ENCODE data around the gene SLIT3.
A peak's percentile ranks its signal among the peaks of the same experiment; 100 is the strongest.

Gene SLIT3

DNA sequence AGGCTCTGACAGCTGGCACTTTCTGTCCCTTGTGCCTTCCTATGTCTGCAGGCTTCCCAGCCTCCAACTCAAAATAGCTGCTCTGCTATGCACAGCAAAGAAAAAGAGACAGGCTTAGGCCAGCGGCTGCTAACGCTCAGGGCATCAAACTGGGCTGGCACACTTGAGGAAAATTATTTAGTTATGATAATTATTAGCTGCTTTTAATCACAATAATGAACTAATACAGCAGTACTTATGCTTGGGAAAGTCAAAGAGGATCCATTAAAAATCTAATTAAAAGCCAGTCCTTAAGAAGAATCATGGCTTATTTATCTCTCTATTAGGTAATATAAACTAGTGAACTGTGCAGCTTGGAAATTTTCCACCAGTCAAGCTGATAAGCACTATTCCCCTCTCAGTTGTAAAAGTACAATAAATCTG lies 233.2 kb downstream of the SLIT3 start:
- TF ChIP-seq ISL1 (CRISPR knock-in tag; IDR thresholded peaks at IDR 0.05) (peak; percentile 64), BACH2 (CRISPR knock-in tag; IDR thresholded peaks at IDR 0.05; ENCODE audit: borderline replicate concordance) (no peak)
- ATAC-seq = no peak

DNA sequence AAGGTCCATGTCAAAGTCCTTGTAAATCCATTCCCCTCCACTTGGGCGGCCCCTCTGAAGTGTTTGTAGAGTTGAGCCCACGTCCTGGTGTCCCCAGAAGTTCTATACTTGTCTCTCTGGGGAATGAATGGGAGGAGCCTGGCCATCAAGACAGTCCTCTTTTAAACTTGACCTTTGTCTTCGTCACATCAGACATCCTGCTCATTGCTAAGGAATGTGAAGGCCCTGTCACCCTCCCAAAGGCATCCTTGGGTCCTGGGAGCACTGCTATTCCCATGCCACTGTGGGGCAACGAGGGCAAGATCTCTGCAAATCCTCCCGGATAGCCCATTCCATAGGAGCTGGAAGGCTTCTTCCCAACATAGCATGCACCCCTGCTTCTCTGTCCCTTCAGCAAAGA lies 235.5 kb downstream of the SLIT3 start:
- TF ChIP-seq ZNF565 (CRISPR knock-in tag; conservative IDR thresholded peaks at IDR 0.05; ENCODE audit: low read depth) = no peak
- TF ChIP-seq, protein P1, sequence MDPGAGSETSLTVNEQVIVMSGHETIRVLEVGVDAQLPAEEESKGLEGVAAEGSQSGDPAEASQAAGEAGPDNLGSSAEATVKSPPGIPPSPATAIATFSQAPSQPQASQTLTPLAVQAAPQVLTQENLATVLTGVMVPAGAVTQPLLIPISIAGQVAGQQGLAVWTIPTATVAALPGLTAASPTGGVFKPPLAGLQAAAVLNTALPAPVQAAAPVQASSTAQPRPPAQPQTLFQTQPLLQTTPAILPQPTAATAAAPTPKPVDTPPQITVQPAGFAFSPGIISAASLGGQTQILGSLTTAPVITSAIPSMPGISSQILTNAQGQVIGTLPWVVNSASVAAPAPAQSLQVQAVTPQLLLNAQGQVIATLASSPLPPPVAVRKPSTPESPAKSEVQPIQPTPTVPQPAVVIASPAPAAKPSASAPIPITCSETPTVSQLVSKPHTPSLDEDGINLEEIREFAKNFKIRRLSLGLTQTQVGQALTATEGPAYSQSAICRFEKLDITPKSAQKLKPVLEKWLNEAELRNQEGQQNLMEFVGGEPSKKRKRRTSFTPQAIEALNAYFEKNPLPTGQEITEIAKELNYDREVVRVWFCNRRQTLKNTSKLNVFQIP (CRISPR knock-in tag; IDR thresholded peaks at IDR 0.05; ENCODE audit: borderline replicate concordance, low read depth) = no peak
- TF ChIP-seq, protein P2, sequence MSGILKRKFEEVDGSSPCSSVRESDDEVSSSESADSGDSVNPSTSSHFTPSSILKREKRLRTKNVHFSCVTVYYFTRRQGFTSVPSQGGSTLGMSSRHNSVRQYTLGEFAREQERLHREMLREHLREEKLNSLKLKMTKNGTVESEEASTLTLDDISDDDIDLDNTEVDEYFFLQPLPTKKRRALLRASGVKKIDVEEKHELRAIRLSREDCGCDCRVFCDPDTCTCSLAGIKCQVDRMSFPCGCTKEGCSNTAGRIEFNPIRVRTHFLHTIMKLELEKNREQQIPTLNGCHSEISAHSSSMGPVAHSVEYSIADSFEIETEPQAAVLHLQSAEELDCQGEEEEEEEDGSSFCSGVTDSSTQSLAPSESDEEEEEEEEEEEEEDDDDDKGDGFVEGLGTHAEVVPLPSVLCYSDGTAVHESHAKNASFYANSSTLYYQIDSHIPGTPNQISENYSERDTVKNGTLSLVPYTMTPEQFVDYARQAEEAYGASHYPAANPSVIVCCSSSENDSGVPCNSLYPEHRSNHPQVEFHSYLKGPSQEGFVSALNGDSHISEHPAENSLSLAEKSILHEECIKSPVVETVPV (CRISPR knock-in tag; IDR thresholded peaks at IDR 0.05) = no peak
- TF ChIP-seq, protein P3, sequence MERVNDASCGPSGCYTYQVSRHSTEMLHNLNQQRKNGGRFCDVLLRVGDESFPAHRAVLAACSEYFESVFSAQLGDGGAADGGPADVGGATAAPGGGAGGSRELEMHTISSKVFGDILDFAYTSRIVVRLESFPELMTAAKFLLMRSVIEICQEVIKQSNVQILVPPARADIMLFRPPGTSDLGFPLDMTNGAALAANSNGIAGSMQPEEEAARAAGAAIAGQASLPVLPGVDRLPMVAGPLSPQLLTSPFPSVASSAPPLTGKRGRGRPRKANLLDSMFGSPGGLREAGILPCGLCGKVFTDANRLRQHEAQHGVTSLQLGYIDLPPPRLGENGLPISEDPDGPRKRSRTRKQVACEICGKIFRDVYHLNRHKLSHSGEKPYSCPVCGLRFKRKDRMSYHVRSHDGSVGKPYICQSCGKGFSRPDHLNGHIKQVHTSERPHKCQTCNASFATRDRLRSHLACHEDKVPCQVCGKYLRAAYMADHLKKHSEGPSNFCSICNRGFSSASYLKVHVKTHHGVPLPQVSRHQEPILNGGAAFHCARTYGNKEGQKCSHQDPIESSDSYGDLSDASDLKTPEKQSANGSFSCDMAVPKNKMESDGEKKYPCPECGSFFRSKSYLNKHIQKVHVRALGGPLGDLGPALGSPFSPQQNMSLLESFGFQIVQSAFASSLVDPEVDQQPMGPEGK (CRISPR knock-in tag; IDR thresholded peaks at IDR 0.05; ENCODE audit: borderline replicate concordance) = no peak
- no peak for TF ChIP-seq CSDC2 (CRISPR knock-in tag; IDR thresholded peaks at IDR 0.05)
- no peak for TF ChIP-seq TCF4 (CRISPR knock-in tag; IDR thresholded peaks at IDR 0.05; ENCODE audit: borderline replicate concordance)
- no peak for TF ChIP-seq ISL1 (CRISPR knock-in tag; IDR thresholded peaks at IDR 0.05)
- TF ChIP-seq ZFP3 (CRISPR knock-in tag; IDR thresholded peaks at IDR 0.05) = no peak
- TF ChIP-seq ZFP30 (CRISPR knock-in tag; IDR thresholded peaks at IDR 0.05) = no peak
- TF ChIP-seq ARNTL (CRISPR knock-in tag; IDR thresholded peaks at IDR 0.05; ENCODE audit: borderline replicate concordance, low read depth) = no peak
- TF ChIP-seq PPARA (CRISPR knock-in tag; IDR thresholded peaks at IDR 0.05; ENCODE audit: borderline replicate concordance) = no peak
- no peak for TF ChIP-seq ZC3H10 (CRISPR knock-in tag; IDR thresholded peaks at IDR 0.05)
- TF ChIP-seq ZNF8 (CRISPR knock-in tag; IDR thresholded peaks at IDR 0.05) = no peak
- no peak for TF ChIP-seq OSR1 (CRISPR knock-in tag; IDR thresholded peaks at IDR 0.05)
- no peak for TF ChIP-seq GLIS3 (CRISPR knock-in tag; IDR thresholded peaks at IDR 0.05)

DNA sequence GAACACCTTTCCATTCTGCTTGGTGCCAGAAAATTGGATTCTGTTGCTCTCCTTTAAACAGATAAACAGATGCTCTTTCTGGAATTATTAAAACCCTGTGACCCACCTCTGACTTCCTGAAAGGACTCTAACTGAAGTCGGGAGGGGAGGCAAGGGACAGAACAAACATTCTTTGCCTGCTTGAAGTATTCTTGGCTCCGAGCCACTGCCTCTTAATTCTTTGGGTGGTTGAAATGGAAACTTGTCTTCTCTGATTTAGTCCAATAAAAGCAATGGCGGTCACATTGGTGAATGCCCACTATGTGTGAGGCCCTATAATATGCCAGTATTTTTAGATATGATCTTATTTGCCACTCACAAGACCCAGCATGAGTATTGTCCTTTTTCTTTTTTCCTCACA lies 236.8 kb downstream of the SLIT3 start:
- ATAC-seq = peak; percentile 64
- TF ChIP-seq SNAI2 (CRISPR knock-in tag; IDR thresholded peaks at IDR 0.05) = peak; percentile 22; the same call in 1 of the 2 replicates
- peak; percentile 64; the same call in 1 of the 2 replicates for TF ChIP-seq ISL1 (CRISPR knock-in tag; IDR thresholded peaks at IDR 0.05)
- no peak for TF ChIP-seq ZNF70 (CRISPR knock-in tag; IDR thresholded peaks at IDR 0.05)

More for the DNA sequence above, 235.5 kb downstream of the SLIT3 start:
- no peak for ATAC-seq

DNA sequence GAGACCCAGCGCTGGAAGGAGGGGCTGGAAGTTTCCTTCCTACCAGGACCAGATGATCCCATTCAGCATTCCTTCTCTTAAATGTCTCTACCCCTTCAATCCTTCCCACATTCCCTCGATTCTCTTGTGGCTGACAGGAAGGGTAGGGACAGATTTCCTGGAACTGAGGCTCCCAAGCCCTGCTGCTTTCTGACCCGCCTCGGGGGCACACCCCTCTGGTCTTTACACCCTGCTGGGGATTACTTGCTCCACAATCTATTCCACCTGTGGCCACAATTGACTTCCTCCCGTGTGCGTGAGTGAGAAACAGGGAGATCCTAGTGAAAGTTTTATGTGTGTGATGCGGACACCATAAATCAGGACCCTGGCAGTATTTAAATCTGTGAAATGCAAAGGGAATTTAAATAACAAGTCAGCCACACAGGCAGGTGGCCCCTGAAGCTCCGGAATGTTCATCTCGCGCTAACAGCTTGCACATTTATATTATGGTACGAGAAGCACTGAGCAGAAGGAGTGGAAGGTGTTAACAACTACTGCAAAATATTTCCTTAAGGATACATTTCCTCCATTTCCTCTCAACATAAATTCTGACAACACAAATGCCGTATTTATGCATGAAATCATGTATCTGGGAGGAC lies 237.5 kb downstream of the SLIT3 start:
- TF ChIP-seq ZFP30 (CRISPR knock-in tag; IDR thresholded peaks at IDR 0.05) (no peak), RARB (CRISPR knock-in tag; IDR thresholded peaks at IDR 0.05) (no peak), SNAI2 (CRISPR knock-in tag; IDR thresholded peaks at IDR 0.05) (no peak), CSDC2 (CRISPR knock-in tag; IDR thresholded peaks at IDR 0.05) (no peak), PPARA (CRISPR knock-in tag; IDR thresholded peaks at IDR 0.05; ENCODE audit: borderline replicate concordance) (no peak), TCF4 (CRISPR knock-in tag; IDR thresholded peaks at IDR 0.05; ENCODE audit: borderline replicate concordance) (no peak), TOX (CRISPR knock-in tag; IDR thresholded peaks at IDR 0.05; ENCODE audit: borderline replicate concordance) (no peak), ZC3H10 (CRISPR knock-in tag; IDR thresholded peaks at IDR 0.05) (no peak), ZNF8 (CRISPR knock-in tag; IDR thresholded peaks at IDR 0.05) (no peak), ZNF70 (CRISPR knock-in tag; IDR thresholded peaks at IDR 0.05) (no peak)

DNA sequence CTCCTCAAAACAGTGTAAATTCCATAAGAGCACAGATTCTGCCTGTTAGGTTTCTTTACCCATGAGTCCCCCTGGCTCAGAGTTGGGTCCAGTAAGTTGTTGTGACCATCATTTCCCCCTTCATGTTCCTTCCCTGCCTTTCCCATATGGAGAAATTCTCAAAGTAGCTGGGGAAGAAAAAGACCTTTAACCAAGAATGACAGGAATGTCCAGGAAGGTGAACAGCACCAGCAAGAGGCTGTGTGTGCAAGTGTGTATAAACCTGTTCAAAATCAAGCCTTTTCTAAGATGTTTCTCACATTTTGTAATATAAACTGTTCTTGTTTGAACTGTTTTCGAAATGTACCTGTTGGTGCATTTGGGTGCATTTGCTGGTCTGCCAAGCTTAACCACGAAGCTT lies 238.2 kb downstream of the SLIT3 start:
- TF ChIP-seq ZNF565 (CRISPR knock-in tag; conservative IDR thresholded peaks at IDR 0.05; ENCODE audit: low read depth) (no peak), TOX (CRISPR knock-in tag; IDR thresholded peaks at IDR 0.05; ENCODE audit: borderline replicate concordance) (no peak), OSR1 (CRISPR knock-in tag; IDR thresholded peaks at IDR 0.05) (no peak), CSDC2 (CRISPR knock-in tag; IDR thresholded peaks at IDR 0.05) (no peak), ZNF70 (CRISPR knock-in tag; IDR thresholded peaks at IDR 0.05) (no peak), TCF4 (CRISPR knock-in tag; IDR thresholded peaks at IDR 0.05; ENCODE audit: borderline replicate concordance) (no peak)
- TF ChIP-seq, protein P2 (CRISPR knock-in tag; IDR thresholded peaks at IDR 0.05) = no peak
- TF ChIP-seq, protein P4, sequence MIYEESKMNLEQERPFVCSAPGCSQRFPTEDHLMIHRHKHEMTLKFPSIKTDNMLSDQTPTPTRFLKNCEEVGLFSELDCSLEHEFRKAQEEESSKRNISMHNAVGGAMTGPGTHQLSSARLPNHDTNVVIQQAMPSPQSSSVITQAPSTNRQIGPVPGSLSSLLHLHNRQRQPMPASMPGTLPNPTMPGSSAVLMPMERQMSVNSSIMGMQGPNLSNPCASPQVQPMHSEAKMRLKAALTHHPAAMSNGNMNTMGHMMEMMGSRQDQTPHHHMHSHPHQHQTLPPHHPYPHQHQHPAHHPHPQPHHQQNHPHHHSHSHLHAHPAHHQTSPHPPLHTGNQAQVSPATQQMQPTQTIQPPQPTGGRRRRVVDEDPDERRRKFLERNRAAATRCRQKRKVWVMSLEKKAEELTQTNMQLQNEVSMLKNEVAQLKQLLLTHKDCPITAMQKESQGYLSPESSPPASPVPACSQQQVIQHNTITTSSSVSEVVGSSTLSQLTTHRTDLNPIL (CRISPR knock-in tag; IDR thresholded peaks at IDR 0.05; ENCODE audit: low read depth) = no peak
- TF ChIP-seq, protein P3 (CRISPR knock-in tag; IDR thresholded peaks at IDR 0.05; ENCODE audit: borderline replicate concordance) = no peak
- TF ChIP-seq, protein P1 (CRISPR knock-in tag; IDR thresholded peaks at IDR 0.05; ENCODE audit: borderline replicate concordance, low read depth) = no peak
- ATAC-seq = no peak

More for the DNA sequence above, 237.5 kb downstream of the SLIT3 start:
- ATAC-seq = no peak

Data from SK-N-SH treated with all-trans-retinoic acid at 6 μM for 48 hours (cell line).